ENCODE results near the gene RPUSD1. TPM values are rescaled to one million over a fixed set of nuclear protein-coding genes. Genes with fewer than 3 reads are reported as not detected.

Gene RPUSD1
- total RNA-seq, 1 experiment from 2014 or later: 48.6 TPM

GRCh38 chr16:828891-829290 is 40.7 kb upstream of the RPUSD1 start:
- no peak overlapping the region; a peak in 1 of 5 replicates for H3K4me3 Mint-ChIP-seq
- no peak overlapping the region for H3K56ac ChIP-seq (ENCODE audit: insufficient read length, low read depth, low read length)
- no peak overlapping the region for H2BK12ac ChIP-seq (ENCODE audit: insufficient read length, low read depth, low read length)

More at GRCh38 chr16:828891-829290, 40.7 kb upstream of the RPUSD1 start:
- Histone ChIP-seq H3K27ac (ENCODE audit: insufficient read length, low read depth, low read length) (no peak overlapping the region), H3T11ph (ENCODE audit: low read length) (no peak overlapping the region), H2BK120ac (ENCODE audit: low read depth, low read length, poor library complexity, severe bottlenecking) (no peak overlapping the region), H3K4me1 (ENCODE audit: insufficient read depth, low read length) (no peaks in the 10 kb centered on the region), H3K9ac (ENCODE audit: extremely low read depth, insufficient read length, low read length) (no peak overlapping the region), H3K4me2 (ENCODE audit: insufficient read depth, insufficient read length, low read length) (no peak overlapping the region), H4K91ac (ENCODE audit: insufficient read length, low read depth, low read length) (no peak overlapping the region), H3K79me2 (ENCODE audit: insufficient read depth, low read length) (no peaks in the 10 kb centered on the region), H3K14ac (ENCODE audit: insufficient read depth, low read length) (no peak overlapping the region), H3K79me1 (ENCODE audit: insufficient read depth, low read depth, low read length, poor library complexity, severe bottlenecking) (no peaks in the 10 kb centered on the region), H4K8ac (replicated peaks; ENCODE audit: insufficient read length, low read depth, low read length) (no peak overlapping the region), H3K18ac (ENCODE audit: insufficient read length, low read depth, low read length) (no peak overlapping the region), H3K23me2 (ENCODE audit: insufficient read length, low read depth, low read length, poor library complexity, severe bottlenecking) (no peaks in the 10 kb centered on the region), H2BK15ac (ENCODE audit: low read depth, low read length) (no peak overlapping the region), H4K20me1 (ENCODE audit: control insufficient read depth, insufficient read depth, insufficient read length) (no peaks in the 10 kb centered on the region), H3K23ac (ENCODE audit: insufficient read length, low read depth, low read length) (no peak overlapping the region), H2AFZ (ENCODE audit: low read length) (no peak overlapping the region), H2BK5ac (ENCODE audit: insufficient read length, low read length) (no peak overlapping the region), H3K4ac (ENCODE audit: low read depth, low read length) (no peak overlapping the region), H2AK5ac (ENCODE audit: insufficient read length, low read length) (no peak overlapping the region), H2BK20ac (ENCODE audit: low read depth, low read length, poor library complexity, severe bottlenecking) (no peak overlapping the region), H4K5ac (ENCODE audit: insufficient read length, low read depth, low read length) (no peak overlapping the region), H3K27me3 (ENCODE audit: insufficient read depth, low read length) (no peaks in the 10 kb centered on the region), H3K9me3 (ENCODE audit: control insufficient read depth, low read depth, low read length) (no peaks in the 10 kb centered on the region)
- peaks cover 6% of the 10 kb centered on the region in 2 experiments; a peak in 2 of 4 replicates for H3K4me1 Mint-ChIP-seq
- TF ChIP-seq, protein P1, sequence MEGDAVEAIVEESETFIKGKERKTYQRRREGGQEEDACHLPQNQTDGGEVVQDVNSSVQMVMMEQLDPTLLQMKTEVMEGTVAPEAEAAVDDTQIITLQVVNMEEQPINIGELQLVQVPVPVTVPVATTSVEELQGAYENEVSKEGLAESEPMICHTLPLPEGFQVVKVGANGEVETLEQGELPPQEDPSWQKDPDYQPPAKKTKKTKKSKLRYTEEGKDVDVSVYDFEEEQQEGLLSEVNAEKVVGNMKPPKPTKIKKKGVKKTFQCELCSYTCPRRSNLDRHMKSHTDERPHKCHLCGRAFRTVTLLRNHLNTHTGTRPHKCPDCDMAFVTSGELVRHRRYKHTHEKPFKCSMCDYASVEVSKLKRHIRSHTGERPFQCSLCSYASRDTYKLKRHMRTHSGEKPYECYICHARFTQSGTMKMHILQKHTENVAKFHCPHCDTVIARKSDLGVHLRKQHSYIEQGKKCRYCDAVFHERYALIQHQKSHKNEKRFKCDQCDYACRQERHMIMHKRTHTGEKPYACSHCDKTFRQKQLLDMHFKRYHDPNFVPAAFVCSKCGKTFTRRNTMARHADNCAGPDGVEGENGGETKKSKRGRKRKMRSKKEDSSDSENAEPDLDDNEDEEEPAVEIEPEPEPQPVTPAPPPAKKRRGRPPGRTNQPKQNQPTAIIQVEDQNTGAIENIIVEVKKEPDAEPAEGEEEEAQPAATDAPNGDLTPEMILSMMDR (conservative IDR thresholded peaks at IDR 0.05): no peak
- H3K27ac Mint-ChIP-seq: no peak overlapping the region
- no peaks in the 10 kb centered on the region for H3K36me3 Mint-ChIP-seq (ENCODE audit: insufficient read depth in 1 of 3, low read depth in 3 of 3)
- peaks cover 13% of the 10 kb centered on the region for H3K27me3 Mint-ChIP-seq (ENCODE audit: low read depth)
- no peak for DNase-seq
- WGBS (ENCODE audit: extremely low coverage, insufficient read length, low lambda C conversion rate): no CpG with 5 or more reads among the region's 17 CpGs
- no peaks in the 10 kb centered on the region for H3K9me3 Mint-ChIP-seq

Measured in H9 (cell line).